Measurements from ENCODE around the gene DCP1B.

The DCP1B gene

DNA sequence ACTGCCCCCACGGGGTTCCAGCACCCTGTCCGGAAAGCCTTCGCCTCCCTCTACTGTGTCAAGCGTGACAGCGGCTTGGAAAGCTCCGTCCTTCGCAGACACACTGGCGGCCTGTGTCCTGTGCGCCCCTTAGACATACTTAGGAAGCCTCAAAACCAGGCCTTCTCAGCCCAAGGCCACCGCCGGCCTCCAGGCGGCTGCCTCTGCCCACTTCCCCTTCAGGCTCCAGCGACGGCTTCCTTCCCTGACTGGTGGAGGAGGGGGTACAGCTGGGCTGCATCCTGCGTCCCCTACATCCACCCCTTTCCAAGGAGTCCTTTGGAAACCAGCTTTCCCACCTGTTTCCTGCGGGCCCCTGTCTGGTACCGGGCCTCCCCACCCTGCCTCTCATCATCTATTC, 83.3 kb downstream of the DCP1B start:
- Histone ChIP-seq H3K79me1 (replicated peaks; ENCODE audit: low read length, poor library complexity, severe bottlenecking) (no peaks in the 10 kb centered on the region), H3K4me2 (ENCODE audit: low read length, poor library complexity, severe bottlenecking) (no peak overlapping the region), H3K27me3 (ENCODE audit: control insufficient read depth in 1 of 2, insufficient read depth in 1 of 2, low read length in 2 of 2) (peaks cover 28 to 69% of the 10 kb centered on the region in 2 experiments), H3K9ac (ENCODE audit: low read length) (no peak overlapping the region), H3K36me3 (ENCODE audit: control insufficient read depth in 1 of 2, insufficient read depth in 2 of 2, low read depth in 1 of 2, low read length in 2 of 2) (no peaks in the 10 kb centered on the region), H3K27ac (ENCODE audit: low read length, poor library complexity, severe bottlenecking) (no peak overlapping the region), H3K4ac (ENCODE audit: low read depth in 1 of 2, low read length in 2 of 2) (no peak overlapping the region), H3K4me3 (ENCODE audit: insufficient read depth in 1 of 2, low read depth in 1 of 2, low read length in 2 of 2) (no peak overlapping the region), H2AK5ac (ENCODE audit: low read length, severe bottlenecking) (no peak overlapping the region), H2BK12ac (ENCODE audit: low read length in 2 of 2) (no peak overlapping the region), H4K8ac (ENCODE audit: low read length) (no peak overlapping the region), H3K23ac (ENCODE audit: low read length in 2 of 2) (no peak overlapping the region), H3K18ac (ENCODE audit: low read depth in 1 of 2, low read length in 2 of 2) (no peak overlapping the region), H2AFZ (ENCODE audit: low read depth, low read length) (no peak overlapping the region), H4K91ac (ENCODE audit: low read length) (no peak overlapping the region), H2BK15ac (ENCODE audit: low read depth, poor library complexity, severe bottlenecking) (peak overlapping the region; percentile 46), H2BK120ac (ENCODE audit: low read depth, low read length) (no peak overlapping the region), H3K14ac (ENCODE audit: low read length in 2 of 2) (no peak overlapping the region), H3K4me1 (ENCODE audit: control insufficient read depth, insufficient read depth, low read depth, low read length) (no peaks in the 10 kb centered on the region), H2BK5ac (ENCODE audit: low read depth, low read length, poor library complexity, severe bottlenecking) (no peak overlapping the region), H3K9me3 (ENCODE audit: control insufficient read depth, low read length) (no peaks in the 10 kb centered on the region)
- 92% methylated on average over 17 of the region's 17 CpGs for WGBS
- DNase-seq, result no peak

DNA sequence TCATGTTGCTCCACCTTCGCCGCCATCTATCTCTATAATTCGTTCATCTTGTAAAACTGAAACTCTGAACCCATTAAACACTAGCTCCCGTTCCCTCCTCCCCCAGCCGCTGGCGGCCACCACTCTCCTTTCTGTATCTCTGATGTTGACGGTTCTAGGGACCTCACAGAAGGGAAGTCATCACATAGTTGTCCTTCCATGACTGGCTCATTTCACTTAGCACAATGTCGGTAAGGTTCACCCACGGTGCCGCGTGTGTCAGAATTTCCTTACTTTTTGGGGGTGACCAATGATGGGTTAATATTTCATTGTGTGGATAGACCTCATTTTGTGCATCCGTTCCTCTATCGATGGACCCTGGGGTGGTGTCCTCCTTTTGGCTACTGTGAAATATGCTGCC, 83.8 kb downstream of the DCP1B start:
- WGBS, result 96% methylated on average over 13 of the region's 13 CpGs
- Histone ChIP-seq H3K23ac (ENCODE audit: low read length in 2 of 2) (no peak overlapping the region), H3K4me2 (ENCODE audit: low read length, poor library complexity, severe bottlenecking) (no peak overlapping the region), H2AK5ac (ENCODE audit: low read length, severe bottlenecking) (no peak overlapping the region), H3K9ac (ENCODE audit: low read length) (no peak overlapping the region), H4K8ac (ENCODE audit: low read length) (no peak overlapping the region), H3K18ac (ENCODE audit: low read depth in 1 of 2, low read length in 2 of 2) (no peak overlapping the region), H3K27me3 (ENCODE audit: control insufficient read depth in 1 of 2, insufficient read depth in 1 of 2, low read length in 2 of 2) (peaks cover 25 to 69% of the 10 kb centered on the region in 2 experiments), H2BK12ac (ENCODE audit: low read length in 2 of 2) (no peak overlapping the region), H2BK120ac (ENCODE audit: low read depth, low read length) (no peak overlapping the region), H3K27ac (ENCODE audit: low read length, poor library complexity, severe bottlenecking) (no peak overlapping the region), H4K91ac (ENCODE audit: low read length) (peak overlapping the region; percentile 29), H3K4ac (ENCODE audit: low read depth in 1 of 2, low read length in 2 of 2) (no peak overlapping the region), H3K14ac (ENCODE audit: low read length in 2 of 2) (no peak overlapping the region), H3K4me3 (ENCODE audit: insufficient read depth in 1 of 2, low read depth in 1 of 2, low read length in 2 of 2) (no peak overlapping the region), H3K36me3 (ENCODE audit: control insufficient read depth in 1 of 2, insufficient read depth in 2 of 2, low read depth in 1 of 2, low read length in 2 of 2) (no peaks in the 10 kb centered on the region), H3K9me3 (ENCODE audit: control insufficient read depth, low read length) (no peaks in the 10 kb centered on the region), H2BK15ac (ENCODE audit: low read depth, poor library complexity, severe bottlenecking) (no peak overlapping the region), H3K79me1 (replicated peaks; ENCODE audit: low read length, poor library complexity, severe bottlenecking) (no peaks in the 10 kb centered on the region), H2AFZ (ENCODE audit: low read depth, low read length) (no peak overlapping the region), H2BK5ac (ENCODE audit: low read depth, low read length, poor library complexity, severe bottlenecking) (no peak overlapping the region), H3K4me1 (ENCODE audit: control insufficient read depth, insufficient read depth, low read depth, low read length) (no peaks in the 10 kb centered on the region)
- no peak for DNase-seq

DNA sequence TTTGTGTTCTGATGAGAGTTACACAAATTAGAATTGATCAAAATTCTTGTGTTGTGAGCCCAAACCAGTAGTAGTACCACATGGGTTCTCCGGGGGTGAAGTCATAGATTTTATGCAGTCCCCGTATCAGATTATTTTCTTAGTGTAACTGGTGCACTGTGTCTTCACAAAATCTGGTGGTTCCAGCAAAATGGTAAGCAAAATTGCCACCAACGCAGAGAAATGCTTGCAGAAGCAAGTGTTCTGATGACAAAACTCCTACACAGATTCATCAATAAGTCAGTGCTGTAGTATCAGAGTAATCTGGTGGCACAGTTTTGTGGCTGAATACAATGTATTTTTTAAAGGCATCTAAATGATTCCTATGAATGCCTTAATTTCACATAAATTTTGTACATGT, 84.5 kb downstream of the DCP1B start:
- Histone ChIP-seq H3K4me1 (ENCODE audit: control insufficient read depth, insufficient read depth, low read depth, low read length) (no peaks in the 10 kb centered on the region), H3K27ac (ENCODE audit: low read length, poor library complexity, severe bottlenecking) (no peak overlapping the region), H3K27me3 (ENCODE audit: control insufficient read depth in 1 of 2, insufficient read depth in 1 of 2, low read length in 2 of 2) (peaks cover 19 to 68% of the 10 kb centered on the region in 2 experiments), H3K9me3 (ENCODE audit: control insufficient read depth, low read length) (no peaks in the 10 kb centered on the region), H3K9ac (ENCODE audit: low read length) (no peak overlapping the region), H4K8ac (ENCODE audit: low read length) (no peak overlapping the region), H3K36me3 (ENCODE audit: control insufficient read depth in 1 of 2, insufficient read depth in 2 of 2, low read depth in 1 of 2, low read length in 2 of 2) (no peaks in the 10 kb centered on the region), H3K14ac (ENCODE audit: low read length in 2 of 2) (no peak overlapping the region), H2BK5ac (ENCODE audit: low read depth, low read length, poor library complexity, severe bottlenecking) (no peak overlapping the region), H3K23ac (ENCODE audit: low read length in 2 of 2) (no peak overlapping the region), H3K4ac (ENCODE audit: low read depth in 1 of 2, low read length in 2 of 2) (no peak overlapping the region), H2BK15ac (ENCODE audit: low read depth, poor library complexity, severe bottlenecking) (no peak overlapping the region), H2BK120ac (ENCODE audit: low read depth, low read length) (no peak overlapping the region), H3K18ac (ENCODE audit: low read depth in 1 of 2, low read length in 2 of 2) (no peak overlapping the region), H4K91ac (ENCODE audit: low read length) (no peak overlapping the region), H2BK12ac (ENCODE audit: low read length in 2 of 2) (no peak overlapping the region), H3K4me3 (ENCODE audit: insufficient read depth in 1 of 2, low read depth in 1 of 2, low read length in 2 of 2) (no peak overlapping the region), H2AK5ac (ENCODE audit: low read length, severe bottlenecking) (no peak overlapping the region), H3K79me1 (replicated peaks; ENCODE audit: low read length, poor library complexity, severe bottlenecking) (no peaks in the 10 kb centered on the region), H2AFZ (ENCODE audit: low read depth, low read length) (no peak overlapping the region), H3K4me2 (ENCODE audit: low read length, poor library complexity, severe bottlenecking) (no peak overlapping the region)
- no peak for DNase-seq
- WGBS, result 92% methylated on average over 3 of the region's 3 CpGs

DNA sequence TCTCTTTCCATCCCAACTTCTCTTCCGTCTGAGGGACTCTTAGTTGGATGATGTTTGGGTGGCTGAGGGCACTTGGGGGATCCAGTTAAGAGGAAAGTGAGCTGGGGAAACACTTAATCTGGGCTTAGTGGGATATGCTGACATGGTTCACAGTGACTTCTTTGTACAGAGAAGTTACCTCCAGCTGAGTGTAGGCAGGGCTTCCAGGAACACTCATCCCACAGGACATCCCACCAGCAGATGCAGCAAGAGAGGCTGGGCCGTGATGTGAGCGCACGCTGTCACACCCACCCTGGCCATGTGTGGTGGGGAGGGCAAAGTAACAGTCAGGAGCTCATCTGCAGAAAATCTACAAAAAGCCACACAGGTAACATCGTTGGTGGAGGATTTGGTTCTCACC, 85.0 kb downstream of the DCP1B start:
- no peaks in the 10 kb centered on the region for H3K4me1 ChIP-seq (ENCODE audit: control insufficient read depth, insufficient read depth, low read depth, low read length)
- H3K4me3 ChIP-seq (ENCODE audit: insufficient read depth in 1 of 2, low read depth in 1 of 2, low read length in 2 of 2), result no peak overlapping the region
- H2BK12ac ChIP-seq (ENCODE audit: low read length in 2 of 2), result no peak overlapping the region
- H3K18ac ChIP-seq (ENCODE audit: low read depth in 1 of 2, low read length in 2 of 2), result no peak overlapping the region
- no peaks in the 10 kb centered on the region for H3K36me3 ChIP-seq (ENCODE audit: control insufficient read depth in 1 of 2, insufficient read depth in 2 of 2, low read depth in 1 of 2, low read length in 2 of 2)
- no peak overlapping the region for H3K23ac ChIP-seq (ENCODE audit: low read length in 2 of 2)
- H2AK5ac ChIP-seq (ENCODE audit: low read length, severe bottlenecking), result no peak overlapping the region
- no peaks in the 10 kb centered on the region for H3K79me1 ChIP-seq (replicated peaks; ENCODE audit: low read length, poor library complexity, severe bottlenecking)
- no peak overlapping the region for H3K9ac ChIP-seq (ENCODE audit: low read length)
- no peak overlapping the region for H2AFZ ChIP-seq (ENCODE audit: low read depth, low read length)
- H3K27me3 ChIP-seq (ENCODE audit: control insufficient read depth in 1 of 2, insufficient read depth in 1 of 2, low read length in 2 of 2), result peaks cover 14 to 65% of the 10 kb centered on the region in 2 experiments
- no peak overlapping the region for H2BK5ac ChIP-seq (ENCODE audit: low read depth, low read length, poor library complexity, severe bottlenecking)
- H2BK15ac ChIP-seq (ENCODE audit: low read depth, poor library complexity, severe bottlenecking), result no peak overlapping the region
- no peaks in the 10 kb centered on the region for H3K9me3 ChIP-seq (ENCODE audit: control insufficient read depth, low read length)
- H2BK120ac ChIP-seq (ENCODE audit: low read depth, low read length), result no peak overlapping the region
- no peak for DNase-seq
- H3K4me2 ChIP-seq (ENCODE audit: low read length, poor library complexity, severe bottlenecking), result no peak overlapping the region
- WGBS, result 91% methylated on average over 5 of the region's 5 CpGs
- H4K91ac ChIP-seq (ENCODE audit: low read length), result no peak overlapping the region
- no peak overlapping the region for H3K14ac ChIP-seq (ENCODE audit: low read length in 2 of 2)
- no peak overlapping the region for H4K8ac ChIP-seq (ENCODE audit: low read length)
- H3K27ac ChIP-seq (ENCODE audit: low read length, poor library complexity, severe bottlenecking), result no peak overlapping the region
- H3K4ac ChIP-seq (ENCODE audit: low read depth in 1 of 2, low read length in 2 of 2), result no peak overlapping the region

Data from mesenchymal stem cell (in vitro differentiated cells and primary cell).